Raji (cell line): Measurements from ENCODE around the gene SPTY2D1.

Experiments
- POLR2A ChIP-seq: IDR thresholded peaks from 2 replicates; pipeline ENCODE4 v1.6.1; 2011; ENCODE audit warnings: low read depth, low read length, control low read depth; ENCODE audit not compliant: insufficient read depth

Gene SPTY2D1

GRCh38 chr11:18580113-18580766 is 53.9 kb downstream of the SPTY2D1 start:
- TF ChIP-seq POLR2A, result no peak

GRCh38 chr11:18578975-18579598 is 55.1 kb downstream of the SPTY2D1 start:
- no peak for TF ChIP-seq POLR2A

- TF ChIP-seq POLR2A, result no peak
Measured at GRCh38 chr11:18575361-18575760, 58.8 kb downstream of the SPTY2D1 start.

- no peak for TF ChIP-seq POLR2A
Measured at GRCh38 chr11:18567081-18567480, 67.1 kb downstream of the SPTY2D1 start.

- no peak for TF ChIP-seq POLR2A
Measured at GRCh38 chr11:18566406-18566805, 67.7 kb downstream of the SPTY2D1 start.

GRCh38 chr11:18564149-18564548 is 70.0 kb downstream of the SPTY2D1 start:
- no peak for TF ChIP-seq POLR2A

GRCh38 chr11:18563090-18563730 is 70.9 kb downstream of the SPTY2D1 start:
- TF ChIP-seq POLR2A, result no peak
